HTERT RPE-1 (cell line): ENCODE measurements around the gene CIBAR2.

Source experiments
- in situ Hi-C: fragments of 300-500 bp; cut with MboI; formaldehyde crosslinking; loops from 4 replicates; pipeline ENCODE4 v1.14.3; 2020; ENCODE audit warnings: low sequenced_read_pairs

Gene CIBAR2

DNA sequence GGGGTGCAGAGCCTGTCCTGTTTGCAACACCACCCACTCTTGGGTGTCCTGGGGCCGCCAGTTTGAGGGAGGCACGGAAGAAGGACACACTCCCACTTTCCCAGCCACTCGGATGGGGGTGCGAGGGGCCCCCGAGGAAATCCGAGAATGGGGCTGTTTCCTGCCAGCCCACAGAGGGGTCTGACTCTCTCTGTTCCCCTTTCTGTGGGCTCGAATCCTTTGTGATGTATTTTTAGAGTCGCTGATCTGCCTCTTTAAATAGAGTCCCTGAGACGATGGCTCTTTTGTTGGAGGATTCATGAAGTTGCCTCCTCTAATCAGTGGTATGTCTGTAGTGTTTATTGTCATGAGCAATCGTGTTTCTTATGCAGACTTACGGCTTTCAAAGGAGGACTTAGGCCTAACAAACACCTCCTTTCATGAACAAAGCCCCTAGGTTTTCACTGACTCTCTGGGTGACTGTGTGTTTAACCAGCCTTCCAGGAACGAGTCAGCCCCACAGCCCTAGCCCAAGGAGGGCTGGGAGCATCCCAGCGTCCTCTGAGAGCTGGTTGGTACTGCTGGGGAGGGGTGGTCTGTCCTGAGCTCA, 29.1 kb downstream of the CIBAR2 start:
- in situ Hi-C loops = no loop called here

DNA sequence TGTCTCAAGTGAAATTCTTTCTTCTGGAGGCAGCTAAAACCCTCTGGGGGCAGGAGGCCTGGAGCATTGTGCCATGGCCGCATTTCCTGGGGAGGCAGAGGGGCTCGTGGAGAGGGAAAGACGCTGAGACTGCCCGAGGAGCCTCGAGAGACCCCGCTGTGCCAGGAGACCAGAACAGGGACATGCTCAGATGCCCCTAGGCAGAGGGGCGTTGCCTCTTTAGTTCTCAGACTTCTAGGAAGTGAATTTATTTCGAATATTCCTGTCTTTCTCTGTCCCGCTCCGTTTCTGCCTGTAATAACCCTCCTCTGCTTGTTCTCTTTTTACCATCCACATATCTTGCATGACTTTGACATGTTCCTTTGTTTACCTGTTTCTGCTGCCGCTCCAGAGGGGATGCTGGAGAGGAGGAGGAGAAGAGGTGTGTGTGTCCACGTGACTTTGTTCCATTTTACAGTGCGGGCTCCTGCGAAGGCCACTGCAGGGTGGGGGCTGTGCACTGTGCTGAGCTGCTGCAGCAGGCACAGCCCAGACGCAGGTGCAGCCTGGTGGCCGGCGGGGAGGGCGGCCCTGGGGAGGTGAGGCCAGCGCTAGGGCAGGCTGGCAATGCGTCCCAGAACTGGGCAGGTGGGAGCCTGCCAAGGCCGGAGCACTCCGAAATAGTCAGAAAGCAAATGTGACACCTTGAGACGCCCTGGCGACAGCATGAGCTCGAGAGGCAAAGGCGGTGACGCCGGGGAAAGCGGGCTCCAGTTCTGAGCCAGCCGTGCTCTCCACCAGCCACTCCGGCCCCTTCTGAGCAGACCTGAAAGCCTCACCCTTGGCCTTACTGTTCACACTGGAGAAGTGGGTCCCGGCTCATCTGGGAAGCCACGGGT, 29.9 kb downstream of the CIBAR2 start:
- in situ Hi-C loops = no loop called here

DNA sequence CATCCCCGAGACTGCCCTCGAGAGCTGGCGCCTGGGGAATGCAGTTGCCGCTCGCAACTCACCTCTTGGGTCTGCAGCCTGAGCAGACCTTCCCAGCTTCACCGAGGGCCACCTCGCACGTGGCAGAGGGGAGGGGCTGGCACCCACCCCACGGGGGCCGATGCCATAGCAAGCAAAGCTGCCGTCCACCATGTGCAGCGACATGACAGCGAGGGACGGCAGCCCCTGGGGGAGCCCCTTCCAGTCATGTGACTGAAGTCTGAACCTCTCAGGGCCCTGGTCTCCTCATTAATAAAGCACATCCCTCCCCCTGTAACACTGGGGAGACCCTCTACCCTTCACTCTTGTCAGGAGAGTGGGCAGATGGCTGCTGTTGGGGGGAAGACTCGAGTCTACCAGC, 30.5 kb downstream of the CIBAR2 start:
- in situ Hi-C loops = no loop called here

DNA sequence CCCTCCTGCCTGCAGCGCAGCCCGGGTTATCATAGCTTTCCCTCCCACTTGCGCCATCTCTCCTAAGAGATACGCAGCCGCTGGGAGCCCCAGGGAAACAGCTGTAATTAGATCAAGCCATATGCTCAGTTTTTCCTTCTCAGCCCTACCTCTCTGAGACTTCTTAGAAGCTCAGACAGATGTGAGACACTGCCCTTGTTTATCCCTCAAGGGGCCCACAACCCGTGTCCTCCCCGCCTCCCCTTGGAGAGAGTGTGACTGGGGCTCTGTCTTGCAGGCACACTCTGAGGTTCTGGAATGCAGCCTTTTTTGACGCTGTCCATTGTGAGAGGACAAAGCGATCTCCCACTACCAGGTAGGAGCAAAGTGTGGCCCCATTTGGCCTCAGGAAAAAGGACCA, 31.2 kb downstream of the CIBAR2 start:
- in situ Hi-C loops = no loop called here

DNA sequence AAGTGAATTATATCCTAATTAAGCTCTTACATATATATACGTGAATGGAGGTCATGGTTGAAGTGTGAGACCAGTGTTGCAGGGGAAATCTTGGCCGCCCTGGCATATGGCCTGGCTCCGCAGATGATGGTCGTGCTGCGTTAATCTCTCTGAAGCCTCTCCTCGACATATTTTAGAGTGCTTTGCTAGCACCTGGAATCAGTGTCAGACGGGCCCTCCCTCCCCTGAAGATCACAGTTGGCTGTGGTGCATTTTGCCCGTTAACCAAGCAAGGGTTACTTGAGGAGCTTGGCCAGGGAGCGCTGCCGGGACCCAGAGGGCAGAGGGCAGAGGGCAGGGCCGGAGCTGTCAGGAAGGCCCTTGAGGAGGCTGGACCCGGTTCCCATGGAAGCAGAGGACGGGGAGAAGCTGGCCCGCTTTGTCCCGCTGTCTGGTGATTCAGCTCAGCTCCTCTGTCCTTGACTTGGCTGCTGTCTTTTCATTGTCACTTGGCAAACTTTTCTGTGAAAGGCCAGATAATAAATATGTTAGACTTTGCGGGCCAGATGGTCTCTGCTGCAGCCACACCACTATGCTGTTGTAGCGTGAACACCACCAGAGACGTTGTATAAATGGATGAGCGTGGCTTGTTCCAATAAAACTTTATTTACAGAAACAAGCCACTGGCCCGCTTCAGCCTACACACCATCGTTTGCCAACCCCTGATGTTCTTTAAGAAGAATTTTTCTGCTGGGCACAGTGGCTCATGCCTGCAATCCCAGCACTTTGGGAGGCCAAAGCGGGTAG, 32.3 kb downstream of the CIBAR2 start:
- in situ Hi-C loops = no loop called here

DNA sequence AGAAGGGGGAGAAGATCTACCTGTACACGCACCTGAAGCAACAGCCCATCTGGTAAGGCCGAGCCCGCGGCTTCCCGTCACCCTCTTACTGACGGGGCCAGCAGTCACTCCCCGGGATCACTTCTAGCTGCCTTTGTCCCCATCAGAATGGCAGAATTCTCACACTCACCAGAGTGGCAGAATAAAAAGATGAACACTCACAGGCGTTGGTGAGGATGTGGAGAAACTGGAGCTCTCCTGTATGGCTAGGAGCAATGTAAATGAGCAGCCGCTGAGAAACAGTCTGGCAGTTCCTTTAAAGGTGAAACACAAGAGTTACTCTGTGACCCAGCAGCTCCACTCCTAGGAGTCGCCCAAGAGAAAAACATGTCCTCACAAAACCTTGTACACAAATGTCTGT, 33.3 kb downstream of the CIBAR2 start:
- in situ Hi-C loops = no loop called here

DNA sequence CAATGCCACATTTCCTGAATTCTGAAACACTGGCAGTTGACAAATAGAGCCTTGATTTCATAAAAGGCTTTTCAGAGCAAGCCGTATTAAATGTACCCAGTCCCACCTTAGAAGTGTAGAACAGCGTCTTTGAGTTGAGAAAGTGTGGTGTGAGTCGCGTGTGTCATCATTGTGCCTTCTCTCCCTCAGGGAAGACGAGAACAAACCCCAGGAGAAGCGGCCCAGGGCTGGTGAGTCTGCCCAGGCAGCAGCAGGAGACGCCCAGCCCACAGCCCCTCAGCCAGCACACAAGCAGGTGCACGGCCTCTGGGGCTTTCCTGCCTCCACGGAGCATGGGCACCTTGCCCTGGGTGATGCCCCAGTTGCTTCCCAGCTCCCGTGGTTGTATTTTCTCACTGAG, 34.0 kb downstream of the CIBAR2 start:
- in situ Hi-C loops = no loop called here

DNA sequence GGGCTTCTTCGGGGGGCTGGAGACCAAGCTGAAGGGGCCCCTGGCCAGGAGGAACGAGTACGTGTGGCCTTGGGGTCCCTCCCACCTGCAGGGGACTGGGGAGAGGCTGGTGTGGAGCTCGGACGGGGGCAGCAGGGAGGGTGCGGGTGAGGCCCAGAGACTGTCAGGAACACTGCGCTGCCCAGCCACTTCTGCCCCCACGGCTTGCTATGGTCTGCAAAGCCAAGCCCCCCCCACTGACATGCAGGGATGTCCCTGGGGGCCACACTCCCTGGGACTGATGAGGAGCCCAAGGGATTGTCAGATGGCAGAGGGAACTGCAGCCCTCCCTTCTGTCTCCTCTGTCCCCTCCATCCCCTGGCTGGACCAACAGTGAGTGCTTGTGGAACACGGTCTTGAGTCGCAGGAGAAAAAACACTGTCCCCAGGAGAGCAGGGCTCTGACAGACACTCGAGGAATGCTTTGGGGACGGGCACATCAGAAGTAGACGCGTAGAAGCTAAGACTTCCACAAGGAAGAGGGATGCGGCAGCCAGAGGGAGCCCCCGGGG, 34.6 kb downstream of the CIBAR2 start:
- in situ Hi-C loops = no loop called here

DNA sequence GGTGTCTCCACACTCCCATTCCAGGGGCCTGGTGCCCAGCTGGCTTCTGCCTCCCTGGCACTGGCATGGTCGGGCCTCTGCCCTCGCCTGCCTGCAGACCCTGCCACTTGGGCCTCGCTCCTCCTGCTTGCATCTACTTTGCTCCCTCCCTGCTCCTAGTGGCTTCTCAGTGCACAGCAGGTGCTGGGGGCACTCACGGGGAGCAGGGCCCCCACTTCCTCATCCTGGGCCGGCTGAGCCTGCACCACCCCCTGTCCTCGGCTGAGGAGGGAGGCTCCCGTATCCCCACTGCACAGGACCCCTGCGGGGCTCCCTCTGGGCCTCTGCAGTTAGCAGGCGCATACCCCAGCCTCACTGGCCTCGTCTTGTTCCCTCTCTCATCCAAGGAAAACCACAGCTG, 35.2 kb downstream of the CIBAR2 start:
- in situ Hi-C loops = no loop called here

DNA sequence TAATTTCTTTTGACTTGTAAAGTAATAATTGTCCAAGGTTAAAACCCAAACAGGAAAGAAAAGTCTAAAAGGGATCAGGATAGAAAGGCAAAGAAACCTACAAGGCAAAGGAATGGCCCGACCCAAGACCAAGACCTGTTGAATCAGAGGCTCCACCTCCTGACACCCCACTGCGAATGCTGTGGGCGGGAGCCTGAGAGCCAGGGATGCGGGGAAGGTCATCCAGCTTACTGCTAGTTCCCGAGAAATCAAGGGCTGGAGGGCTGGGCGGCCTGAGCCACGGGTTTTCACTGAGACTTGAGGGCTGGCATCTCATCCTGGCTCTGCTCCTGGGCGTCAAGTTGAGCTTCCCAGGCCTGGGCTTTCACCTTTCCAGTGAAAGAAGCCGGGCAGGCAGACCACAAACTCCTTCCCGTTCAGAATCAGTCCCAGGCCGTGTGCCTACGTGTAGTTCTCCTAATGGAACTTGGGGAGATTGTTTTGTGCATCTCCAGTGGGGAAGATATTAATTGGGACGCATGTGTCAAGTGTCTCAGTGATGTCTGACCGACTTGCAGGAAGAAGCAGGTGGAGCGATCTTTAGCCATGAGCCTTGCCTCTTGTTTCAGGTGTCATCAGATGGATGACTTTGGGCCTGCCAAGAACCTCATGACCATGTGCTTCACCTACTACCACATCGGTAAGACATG, 36.9 kb downstream of the CIBAR2 start:
- in situ Hi-C loops = no loop called here

DNA sequence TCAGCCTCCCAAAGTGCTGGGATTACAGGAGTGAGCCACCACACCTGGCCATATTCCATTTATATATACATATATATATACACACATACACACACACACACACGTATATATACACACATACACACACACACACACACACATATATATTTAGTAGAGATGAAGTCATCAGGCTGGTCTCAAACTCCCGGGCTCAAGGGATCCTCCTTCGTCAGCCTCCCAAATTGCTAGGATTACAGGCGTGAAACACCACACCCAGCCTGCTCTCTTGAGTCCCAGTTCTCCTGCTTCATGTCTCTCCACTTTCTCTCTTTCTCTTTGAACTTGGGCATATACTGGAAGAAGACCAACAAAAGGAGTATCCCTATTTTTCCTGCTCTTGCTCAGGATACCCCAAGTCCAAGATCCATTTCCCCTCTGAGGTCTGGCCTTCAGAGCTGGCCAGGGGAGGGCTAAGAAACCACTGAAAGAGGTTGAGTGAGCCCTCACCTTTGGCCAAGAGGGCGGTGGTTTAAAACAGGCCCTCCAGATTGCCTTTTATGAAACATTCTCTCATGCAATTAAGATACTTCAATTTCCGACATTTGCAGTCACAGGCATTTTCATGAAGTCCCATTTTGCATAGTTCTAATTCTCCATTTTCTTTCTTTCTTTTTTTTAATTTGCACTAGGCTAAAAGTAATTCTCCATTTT, 37.9 kb downstream of the CIBAR2 start:
- in situ Hi-C loops = no loop called here

DNA sequence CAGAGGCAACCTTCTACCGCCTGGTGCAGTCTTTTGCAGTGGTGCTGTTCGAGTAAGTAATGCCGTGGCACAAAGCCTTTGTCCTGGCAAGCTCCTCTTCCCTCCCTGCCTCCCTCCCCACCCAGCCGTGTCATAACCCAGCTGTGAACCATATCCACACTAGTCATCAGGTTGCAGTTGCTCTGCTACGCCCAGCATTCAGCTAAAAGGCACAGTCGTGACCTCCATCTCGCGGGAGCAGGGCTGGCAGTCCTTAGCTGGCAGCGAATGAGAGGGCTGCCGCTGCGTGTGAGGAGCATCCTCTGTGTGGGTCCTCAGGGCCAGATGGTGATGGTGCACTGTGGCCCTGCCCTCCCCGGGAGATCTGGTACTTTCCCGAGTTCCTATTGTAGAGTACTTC, 39.3 kb downstream of the CIBAR2 start:
- in situ Hi-C loops = no loop called here

DNA sequence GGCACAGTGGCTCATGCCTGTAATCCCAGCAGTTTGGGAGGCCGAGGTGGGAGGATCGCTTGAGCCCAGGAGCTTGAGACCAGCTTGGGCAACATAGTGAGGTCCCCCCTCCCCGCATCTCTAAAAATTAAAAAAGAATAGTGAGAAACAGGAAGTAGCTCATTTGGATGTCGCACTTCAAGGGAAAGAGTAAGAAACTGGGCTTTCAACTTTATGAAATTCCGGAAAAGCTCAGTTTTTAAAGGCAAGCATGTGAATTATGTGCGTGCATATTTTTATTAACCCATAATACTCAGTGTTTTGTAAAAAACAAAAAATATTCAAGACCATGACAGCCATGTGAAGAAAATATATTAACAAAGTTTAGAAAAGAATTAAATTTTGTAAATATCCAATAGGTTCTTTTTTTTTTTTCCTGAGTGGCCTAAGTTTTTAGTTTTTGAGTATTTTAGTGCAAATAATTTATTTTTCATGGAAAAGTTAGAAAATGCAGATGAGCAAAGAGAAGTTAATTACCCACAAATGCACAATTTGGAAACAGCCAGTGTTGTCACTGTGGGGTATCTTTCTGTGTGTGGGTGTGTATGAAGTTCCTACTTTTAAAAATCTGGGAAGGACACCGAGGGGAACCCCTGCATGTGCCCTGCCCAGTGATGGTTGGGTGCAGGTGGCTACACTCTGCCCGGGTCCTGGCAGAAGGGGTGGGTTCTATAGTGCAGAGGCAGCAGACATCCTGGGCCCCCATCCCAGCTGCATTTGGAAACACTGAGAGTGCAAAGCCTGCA, 40.0 kb downstream of the CIBAR2 start:
- in situ Hi-C loops = no loop called here

DNA sequence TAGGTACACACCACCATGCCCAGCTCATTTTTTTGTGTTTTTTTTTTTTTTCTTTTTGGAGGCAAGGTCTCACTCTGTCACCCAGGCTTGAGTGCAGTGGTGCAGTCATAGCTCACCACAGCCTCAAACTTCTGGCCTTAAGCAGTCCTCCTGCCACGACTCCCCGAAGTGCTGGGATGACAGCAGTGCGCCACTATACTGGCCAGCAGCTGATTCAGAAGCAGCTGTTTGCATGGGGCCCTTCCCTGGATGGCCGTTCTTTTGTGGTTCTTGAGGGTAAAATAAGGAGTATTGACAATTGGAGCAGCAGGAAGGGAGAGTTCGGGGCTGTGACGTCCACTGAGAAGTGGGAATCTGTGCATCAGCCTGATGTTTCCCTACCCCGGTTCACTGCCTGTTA, 43.1 kb downstream of the CIBAR2 start:
- in situ Hi-C loops = no loop called here

DNA sequence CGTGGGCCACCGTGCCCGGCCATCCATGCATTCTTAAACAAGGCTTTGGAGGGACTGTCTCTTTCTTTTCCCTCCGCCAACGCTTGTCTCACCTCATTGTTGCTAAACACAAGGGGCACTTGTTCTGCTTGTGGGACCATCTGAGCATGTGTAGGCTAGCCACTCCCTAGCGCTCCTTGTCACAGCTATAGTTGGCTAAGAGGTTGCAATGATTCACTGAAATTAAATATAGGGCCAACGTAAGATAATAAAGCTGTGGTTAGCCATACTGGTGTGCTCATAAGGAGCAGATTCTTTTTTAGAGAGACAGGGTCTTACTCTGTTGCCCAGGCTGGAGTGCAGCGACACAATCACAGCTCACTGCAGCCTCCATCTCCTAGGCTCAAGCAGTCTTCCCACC, 43.5 kb downstream of the CIBAR2 start:
- in situ Hi-C loops = no loop called here

DNA sequence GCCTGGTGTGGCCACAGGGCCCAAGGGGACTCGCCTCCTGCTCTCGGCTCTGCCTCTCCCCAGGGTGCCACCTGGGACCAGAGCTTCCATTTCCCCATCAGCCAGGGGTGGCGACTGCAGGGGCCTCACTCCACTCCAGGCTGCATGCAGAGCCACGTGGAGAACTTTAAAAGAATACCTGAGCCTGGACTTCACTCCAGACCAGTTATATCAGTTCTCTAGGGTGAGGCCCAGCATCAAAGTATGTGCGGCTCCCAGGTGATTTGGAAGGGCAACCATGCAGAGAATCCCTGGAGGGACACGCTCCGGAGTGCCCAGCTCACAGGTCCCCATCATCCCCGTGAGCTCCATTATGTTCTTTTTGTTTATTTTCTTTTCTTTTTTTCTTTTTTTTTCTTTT, 44.8 kb downstream of the CIBAR2 start:
- in situ Hi-C loops = no loop called here

DNA sequence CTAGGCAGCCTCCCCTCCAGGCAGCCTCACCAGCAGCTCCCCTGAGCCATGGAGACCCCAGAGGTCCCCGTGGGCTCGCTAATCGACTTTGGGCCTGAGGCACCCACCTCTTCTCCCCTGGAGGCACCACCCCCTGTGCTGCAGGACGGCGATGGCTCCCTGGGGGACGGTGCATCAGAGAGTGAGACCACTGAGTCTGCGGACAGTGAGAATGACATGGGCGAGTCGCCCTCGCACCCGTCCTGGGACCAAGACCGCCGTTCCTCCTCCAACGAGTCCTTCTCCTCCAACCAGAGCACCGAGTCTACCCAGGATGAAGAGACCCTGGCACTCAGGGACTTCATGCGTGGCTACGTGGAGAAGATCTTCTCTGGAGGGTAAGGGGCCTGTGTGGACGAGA, 45.2 kb downstream of the CIBAR2 start:
- in situ Hi-C loops = no loop called here

DNA sequence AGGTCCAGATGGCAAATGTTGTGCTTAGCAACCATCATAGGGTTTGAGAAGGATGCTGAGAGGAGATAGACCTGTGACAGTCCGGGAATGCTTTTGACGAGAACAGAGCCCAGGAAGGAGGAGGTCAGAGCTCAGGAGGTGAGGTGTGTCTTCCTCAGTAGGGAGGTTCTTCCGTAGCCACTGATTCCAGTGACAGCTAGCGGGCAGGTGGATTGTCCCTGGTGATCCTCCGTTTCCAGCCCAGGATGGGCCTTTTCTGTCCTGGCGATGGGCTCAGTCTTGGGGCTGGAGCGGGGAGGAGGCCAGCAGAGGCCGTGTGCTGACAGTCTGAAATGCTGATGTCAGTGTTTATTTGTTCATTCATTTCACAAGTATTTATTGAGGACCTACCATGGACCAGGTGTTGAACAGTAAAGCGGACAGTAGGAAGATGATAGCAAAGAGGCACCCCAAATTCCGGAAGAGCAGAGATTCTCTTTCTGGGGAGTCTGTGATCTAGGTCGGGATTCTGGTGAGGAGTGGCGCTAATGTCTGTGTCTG, 45.9 kb downstream of the CIBAR2 start:
- in situ Hi-C loops = no loop called here

DNA sequence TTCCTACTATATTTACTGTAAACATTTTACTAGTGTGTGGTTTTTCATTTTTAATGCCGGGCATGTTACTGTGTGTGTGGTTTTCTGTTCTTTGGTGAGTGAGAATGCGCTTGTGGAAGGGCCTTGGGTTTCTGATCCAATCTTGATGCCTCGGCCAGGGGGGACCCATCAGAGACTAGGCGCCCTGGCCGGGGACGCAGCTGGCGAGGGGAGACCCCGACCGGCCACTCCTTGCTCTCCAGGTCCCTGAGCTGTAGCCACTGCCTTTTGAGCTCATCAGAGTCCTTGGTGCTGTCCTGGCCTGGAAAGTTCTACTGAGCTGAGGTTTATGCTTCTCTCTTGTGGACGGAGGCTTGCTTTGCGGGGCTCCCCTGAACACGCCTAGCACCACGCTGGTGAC, 47.2 kb downstream of the CIBAR2 start:
- in situ Hi-C loops = no loop called here
